Esophagus muscularis mucosa (tissue), 4 donors: ENCODE results near the gene TNFRSF1A. TPM values are rescaled to one million over a fixed set of nuclear protein-coding genes. Genes with fewer than 3 reads are reported as not detected.
"Not testable (repeated sequence)": the region's sequence is repeated elsewhere in the genome, so short reads cannot be mapped to it uniquely, and the experiment has no call there.

Experiments
- DNase-seq: peaks from one replicate; pipeline ENCODE4 v3.0.0-alpha.2; 2017; ENCODE audit errors: extremely low spot score
- H3K27ac ChIP-seq, 4 donors: fragments of 200-600 bp; sonication (generic); replicated peaks in 1 of 4; 1 replicate in 3 of 4; 2 replicates in 1 of 4; pipeline ENCODE4 v1.5.1; 2016 to 2019; ENCODE audit warnings: mild to moderate bottlenecking in 1 of 4
- H3K27me3 ChIP-seq, 4 donors: fragments of 200-600 bp; sonication (generic); one replicate each; pipeline versions ENCODE4 v1.5.1 to v1.6.0; 2016 to 2019
- H3K36me3 ChIP-seq, 4 donors: fragments of 200-600 bp; sonication (generic); one replicate each; pipeline ENCODE4 v1.5.1; 2016 to 2019
- H3K4me1 ChIP-seq, 4 donors: fragments of 200-600 bp; sonication (generic); one replicate each; pipeline ENCODE4 v1.5.1; 2016 to 2019
- H3K4me3 ChIP-seq, 4 donors: fragments of 200-600 bp; sonication (generic); 1 replicate in 2 of 4; 2 replicates in 2 of 4; pipeline ENCODE4 v1.5.1; 2016 to 2019; ENCODE audit warnings: mild to moderate bottlenecking in 4 of 4, moderate library complexity in 1 of 4
- H3K9me3 ChIP-seq, 4 donors: fragments of 200-600 bp; sonication (generic); 1 replicate in 3 of 4; 2 replicates in 1 of 4; pipeline ENCODE4 v1.5.1; 2016 to 2019
- CTCF ChIP-seq, 3 experiments: fragments of 200-600 bp in 2 of 3; fragments of 450-650 bp in 1 of 3; sonication (generic) in 2 of 3; IDR thresholded peaks; one replicate each; pipeline ENCODE4 v1.5.1; 2017 to 2019; ENCODE audit warnings: antibody characterized with exemption in 3 of 3, mild to moderate bottlenecking in 2 of 3, moderate library complexity in 1 of 3
- EP300 ChIP-seq: sonication (generic); formaldehyde crosslinking; IDR thresholded peaks from one replicate; pipeline ENCODE4 v1.6.1; 2017; ENCODE audit warnings: antibody characterized with exemption
- POLR2A ChIP-seq: fragments of 450-650 bp; IDR thresholded peaks from one replicate; pipeline ENCODE4 v1.6.1; 2017; ENCODE audit warnings: antibody characterized with exemption, moderate library complexity, mild to moderate bottlenecking, low read depth
- POLR2AphosphoS5 ChIP-seq, 2 donors: sonication (generic); formaldehyde crosslinking; IDR thresholded peaks; one replicate each; pipeline ENCODE4 v1.6.1; 2017; ENCODE audit warnings: antibody characterized with exemption in 2 of 2
- WGBS: methylation state at CpG from one replicate; pipeline ENCODE4 v1.1.5; 2018; 5-methylcytosine and 5-hydroxymethylcytosine counted together
- intact Hi-C: fragments of 100-400 bp; cut with DNase I; formaldehyde crosslinking; loops from one replicate; pipeline ENCODE4 v1.15.1; 2023
- total RNA-seq, 4 donors: library from RNA; depleted of rRNA; stranded (reverse); fragments of >200 nt; gene quantifications; one replicate each; pipeline versions ENCODE4 v1.1.0 to v1.2.1, GENCODE V29; 2016

TNFRSF1A gene
- total RNA-seq, 4 donors from 2014 or later: 146 to 464 (median 247) TPM

- Histone ChIP-seq H3K4me3 (no peak overlapping the region), H3K36me3 (no peaks in the 10 kb centered on the region), H3K27me3 (no peaks in the 10 kb centered on the region), H3K27ac (peak overlapping the region; percentile 66 to 93 (median 76)), H3K9me3 (no peaks in the 10 kb centered on the region), H3K4me1 (peaks cover 51 to 65% (median 59%) of the 10 kb centered on the region in 4 donors)
- intact Hi-C loops: no loop called here
- TF ChIP-seq CTCF (IDR thresholded peaks at IDR 0.05): no peak
- no peak for TF ChIP-seq POLR2AphosphoS5 (IDR thresholded peaks at IDR 0.05)
- no peak for TF ChIP-seq POLR2A
- TF ChIP-seq EP300: no peak
- WGBS: 87% methylated on average over 5 of the region's 5 CpGs
- DNase-seq: no peak
Observed at GRCh38 chr12:6346235-6346832, 4.5 kb upstream of the TNFRSF1A start.

GRCh38 chr12:6345319-6346091 is 3.6 kb upstream of the TNFRSF1A start:
- Histone ChIP-seq H3K27ac (peak overlapping the region; percentile 66 to 93 (median 76)), H3K36me3 (no peaks in the 10 kb centered on the region), H3K27me3 (no peaks in the 10 kb centered on the region), H3K4me1 (peaks cover 51 to 65% (median 59%) of the 10 kb centered on the region in 4 donors), H3K4me3 (no peak overlapping the region), H3K9me3 (no peaks in the 10 kb centered on the region)
- TF ChIP-seq POLR2AphosphoS5 (IDR thresholded peaks at IDR 0.05) (peak in 1 of 2 donors; percentile 36), POLR2A (no peak)
- no peak for DNase-seq
- 68% methylated on average over 10 of the region's 10 CpGs for WGBS
- intact Hi-C loops: no loop called here

- Histone ChIP-seq H3K27ac (peak overlapping the region; percentile 93 to 99 (median 97)), H3K4me1 (peaks cover 58 to 74% (median 70%) of the 10 kb centered on the region in 4 donors)
- DNase-seq, H3K4me3 ChIP-seq, intact Hi-C loops, H3K9me3 ChIP-seq, H3K36me3 ChIP-seq, H3K27me3 ChIP-seq: not testable (repeated sequence)
- WGBS: 94% methylated on average over 11 of the region's 11 CpGs
Observed at GRCh38 chr12:6344101-6344660, 2.3 kb upstream of the TNFRSF1A start.

GRCh38 chr12:6343518-6343917 is 1.6 kb upstream of the TNFRSF1A start:
- H3K27me3 ChIP-seq: no peaks in the 10 kb centered on the region
- no peaks in the 10 kb centered on the region for H3K36me3 ChIP-seq
- peaks cover 64 to 81% (median 76%) of the 10 kb centered on the region in 4 donors for H3K4me1 ChIP-seq
- intact Hi-C loops: no loop called here
- no peak overlapping the region for H3K4me3 ChIP-seq
- no peak for DNase-seq
- peak overlapping the region; percentile 93 to 99 (median 97) for H3K27ac ChIP-seq
- WGBS: 47% methylated on average over 3 of the region's 5 CpGs
- H3K9me3 ChIP-seq: no peaks in the 10 kb centered on the region
- no peak for TF ChIP-seq EP300

GRCh38 chr12:6342140-6342889 is 439 bp upstream of the TNFRSF1A start:
- H3K4me1 ChIP-seq: peaks cover 68 to 82% (median 77%) of the 10 kb centered on the region in 4 donors
- intact Hi-C loops: no loop called here
- WGBS: 38% methylated on average over 7 of the region's 7 CpGs

More at GRCh38 chr12:6342140-6342889, 439 bp upstream of the TNFRSF1A start:
- TF ChIP-seq POLR2A (no peak), CTCF (IDR thresholded peaks at IDR 0.05) (no peak), EP300 (no peak), POLR2AphosphoS5 (IDR thresholded peaks at IDR 0.05) (no peak)
- no peaks in the 10 kb centered on the region for H3K36me3 ChIP-seq
- H3K27me3 ChIP-seq: no peaks in the 10 kb centered on the region
- H3K9me3 ChIP-seq: no peaks in the 10 kb centered on the region
- H3K27ac ChIP-seq: peak overlapping the region; percentile 93 to 99 (median 97)
- DNase-seq: no peak
- peak overlapping the region; percentile 61 to 92 (median 84) for H3K4me3 ChIP-seq
